Daoy (cell line): ENCODE data around the gene TMA7. TPM values are rescaled to one million over a fixed set of nuclear protein-coding genes. Genes with fewer than 3 reads are reported as not detected.

ENCODE experiments used
- DNase-seq: peaks from one replicate; pipeline ENCODE4 v3.0.0-alpha.2; 2015; ENCODE audit warnings: low read depth
- total RNA-seq: library from RNA; depleted of rRNA; stranded (reverse); fragments of >200 nt; shearing (Covaris generic); gene quantifications from 2 replicates; pipeline ENCODE4 v1.2.3, GENCODE V29; 2014

TMA7 gene
- total RNA-seq, 1 experiment from 2014 or later = 464 TPM

DNA sequence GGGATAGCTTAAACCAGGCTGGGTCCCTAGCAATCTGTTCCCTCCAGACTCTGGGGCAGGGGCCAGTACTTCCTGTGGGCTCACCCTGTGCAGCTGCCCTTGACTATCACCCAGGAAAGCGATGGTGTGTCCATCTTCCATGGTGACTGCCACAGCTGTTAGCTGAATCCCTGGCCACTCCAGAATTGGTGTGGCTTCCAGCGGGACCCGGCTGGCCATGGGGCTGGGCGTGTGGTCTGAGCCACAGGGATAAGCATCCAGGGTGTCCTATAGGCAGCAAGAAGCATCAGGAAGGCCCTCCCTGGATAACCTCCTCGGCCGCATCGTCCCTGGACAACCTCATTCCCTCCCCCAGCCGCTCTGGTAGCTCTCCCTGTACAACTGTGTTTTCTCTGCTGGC lies 17.4 kb upstream of the TMA7 start:
- no peak for DNase-seq

DNA sequence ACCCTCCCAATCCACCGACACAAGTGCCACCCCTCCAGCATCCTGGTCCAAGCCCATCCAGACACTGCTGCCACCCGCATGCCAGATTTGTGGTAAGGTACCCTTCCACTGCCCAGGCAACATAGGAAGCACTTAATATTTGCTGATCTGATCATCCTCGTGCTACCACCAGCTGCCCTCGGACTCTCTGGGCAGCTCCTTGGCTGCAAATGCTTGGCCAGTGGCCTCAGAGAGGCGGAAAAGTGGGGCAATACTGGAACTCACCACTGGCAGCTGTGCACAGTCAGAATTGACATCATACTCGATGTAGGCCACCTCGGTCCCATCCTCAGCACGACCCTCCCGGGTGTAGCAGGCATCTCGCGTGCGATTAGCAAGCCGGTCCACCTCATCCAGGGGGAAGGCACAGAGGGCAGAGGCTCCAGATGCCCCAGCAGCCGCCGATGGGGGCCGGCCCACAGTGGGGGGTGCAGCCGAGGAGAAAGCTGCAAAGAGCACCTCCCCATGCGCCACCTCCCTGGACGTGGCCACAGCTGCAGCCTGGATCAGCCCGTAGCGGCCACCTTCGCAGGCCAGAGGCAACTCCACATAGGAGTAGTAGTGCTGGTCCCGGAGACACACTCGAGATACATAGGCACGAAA lies 16.7 kb upstream of the TMA7 start:
- no peak for DNase-seq

DNA sequence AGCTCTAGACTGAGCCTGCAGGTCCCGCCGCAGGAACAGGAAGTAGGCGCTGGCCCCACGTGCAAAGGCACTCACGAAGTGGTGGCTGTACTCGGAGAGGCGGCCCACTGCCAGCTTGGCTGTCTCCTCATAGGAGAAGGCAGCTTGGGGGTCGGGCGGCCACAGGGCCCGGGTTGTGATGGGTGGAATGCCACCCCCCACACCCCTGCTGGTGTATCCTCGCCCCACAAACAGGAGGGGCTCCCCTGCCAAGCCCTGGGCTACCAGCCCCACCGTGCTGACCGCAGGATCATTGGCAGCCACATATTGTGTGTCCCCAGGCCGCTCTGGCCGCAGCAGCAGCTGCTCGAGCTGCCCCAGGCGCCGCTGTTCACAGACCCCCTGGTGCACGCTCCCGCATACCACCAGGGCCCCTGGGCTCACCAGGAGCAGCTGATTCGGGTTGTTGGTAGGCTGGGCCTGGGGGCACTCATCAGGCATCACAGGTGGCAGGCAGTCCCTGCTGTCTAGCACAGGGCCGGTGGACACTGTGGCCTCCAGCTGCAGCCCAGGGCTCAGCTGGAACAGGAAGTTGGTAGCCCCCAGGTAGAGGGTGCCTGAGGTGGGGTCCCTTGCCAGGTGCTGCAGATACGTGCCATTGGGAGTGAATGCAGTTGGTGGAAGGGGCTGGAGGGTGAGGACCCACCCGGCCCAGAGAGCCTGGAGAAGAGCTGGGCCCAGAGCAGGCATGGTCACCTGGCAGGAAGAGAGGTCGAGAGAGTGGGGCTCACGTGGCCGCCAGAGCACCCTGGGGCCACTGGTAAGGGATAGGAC lies 16.0 kb upstream of the TMA7 start:
- DNase-seq = no peak

DNA sequence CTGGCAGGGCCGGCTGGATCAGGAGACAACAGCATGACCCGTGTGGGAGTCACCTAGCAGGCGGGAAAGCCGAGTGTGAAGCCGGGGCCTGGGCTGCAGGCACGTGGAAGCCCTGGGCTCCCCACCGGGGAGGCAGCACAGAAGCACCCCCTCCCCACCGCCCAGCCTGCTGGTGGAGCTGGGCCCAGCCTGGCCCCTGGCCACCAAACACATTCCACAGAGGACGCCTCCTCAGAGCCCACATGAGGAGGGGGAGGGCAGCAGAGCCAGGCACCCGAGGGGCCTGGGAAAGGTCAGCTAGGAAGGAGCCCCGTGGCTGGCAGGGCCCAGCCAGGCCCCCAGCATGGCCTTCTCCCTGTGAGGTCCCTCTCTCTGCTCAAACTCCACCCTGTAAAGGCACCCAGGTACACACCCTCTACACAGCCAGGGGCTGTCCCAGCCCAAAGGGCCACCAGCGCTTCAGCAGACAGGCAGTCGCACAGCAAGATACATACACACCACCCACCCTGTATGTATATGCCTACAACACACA lies 14.7 kb upstream of the TMA7 start:
- DNase-seq = no peak

DNA sequence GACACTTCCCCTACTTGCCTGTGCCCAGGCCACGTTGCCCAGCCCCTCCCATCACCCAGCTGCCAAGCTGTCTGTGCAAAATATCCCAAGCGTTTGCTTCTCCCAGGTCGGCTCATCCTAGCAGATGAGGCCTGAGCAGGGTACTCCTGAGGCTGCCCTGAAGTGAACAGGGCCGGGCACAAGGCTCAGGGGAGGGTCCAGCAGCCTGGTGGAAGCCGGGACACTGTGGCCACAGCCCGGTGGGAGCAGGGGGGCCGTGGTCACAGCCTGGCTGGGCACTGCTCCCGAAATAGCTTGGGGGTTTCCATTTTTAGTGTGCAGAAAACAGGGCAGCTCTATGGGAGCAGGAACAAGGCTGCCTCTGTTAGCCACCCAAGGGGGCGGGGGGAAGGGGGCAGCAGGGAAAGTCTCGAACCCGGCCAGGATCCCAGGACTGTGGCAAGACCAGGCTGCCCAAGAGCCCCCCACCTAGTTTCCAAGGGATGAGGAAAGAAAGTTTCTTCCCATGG lies 13.6 kb upstream of the TMA7 start:
- DNase-seq = no peak

DNA sequence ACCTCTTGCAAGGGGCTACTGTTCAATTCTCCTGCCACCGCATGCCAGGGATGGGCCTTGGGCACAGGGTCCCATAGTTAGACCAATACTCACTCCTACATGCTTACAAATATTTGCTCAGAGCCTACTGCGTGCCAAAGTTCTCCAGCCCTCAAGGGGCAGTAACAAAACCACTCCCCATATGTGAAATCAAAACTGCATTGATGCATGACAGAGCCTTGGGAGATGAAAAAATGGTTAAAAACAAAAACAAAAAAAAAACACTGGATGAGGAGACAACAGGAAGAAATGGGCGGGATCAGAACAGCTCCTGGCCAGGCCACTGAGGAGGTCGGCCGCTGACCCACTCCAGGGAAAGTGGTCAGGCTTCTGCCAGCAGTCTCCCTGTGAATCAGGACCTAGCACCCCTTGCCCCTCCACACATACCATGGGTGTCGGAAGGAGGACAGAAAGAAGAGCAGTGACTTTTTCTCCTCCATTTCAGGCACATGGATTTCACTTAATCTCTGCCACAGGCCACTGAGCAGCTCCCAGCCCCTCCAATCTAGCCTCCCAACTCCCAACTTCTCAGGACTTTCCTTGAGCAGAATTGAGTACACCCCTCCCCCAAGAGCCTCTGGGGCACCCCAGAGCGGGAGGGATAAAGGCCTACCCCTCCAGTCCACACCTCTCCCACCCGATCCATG lies 13.0 kb upstream of the TMA7 start:
- DNase-seq = no peak

DNA sequence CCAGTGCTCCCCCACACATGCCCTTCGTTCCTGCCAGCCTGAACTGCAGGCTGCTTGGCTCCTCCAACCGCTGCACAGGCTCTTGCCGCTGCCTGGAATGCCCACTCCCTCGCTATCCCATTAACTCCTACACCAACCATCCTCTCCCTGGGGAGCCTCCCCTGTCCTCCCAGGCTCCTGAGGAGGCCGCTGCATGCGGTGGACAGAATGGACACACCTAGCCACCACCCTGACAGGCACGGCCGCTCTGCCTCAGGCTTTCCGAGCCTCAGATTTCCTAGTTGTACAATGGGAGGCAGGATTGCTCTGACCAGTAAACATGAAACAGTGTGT lies 12.5 kb upstream of the TMA7 start:
- DNase-seq = no peak

DNA sequence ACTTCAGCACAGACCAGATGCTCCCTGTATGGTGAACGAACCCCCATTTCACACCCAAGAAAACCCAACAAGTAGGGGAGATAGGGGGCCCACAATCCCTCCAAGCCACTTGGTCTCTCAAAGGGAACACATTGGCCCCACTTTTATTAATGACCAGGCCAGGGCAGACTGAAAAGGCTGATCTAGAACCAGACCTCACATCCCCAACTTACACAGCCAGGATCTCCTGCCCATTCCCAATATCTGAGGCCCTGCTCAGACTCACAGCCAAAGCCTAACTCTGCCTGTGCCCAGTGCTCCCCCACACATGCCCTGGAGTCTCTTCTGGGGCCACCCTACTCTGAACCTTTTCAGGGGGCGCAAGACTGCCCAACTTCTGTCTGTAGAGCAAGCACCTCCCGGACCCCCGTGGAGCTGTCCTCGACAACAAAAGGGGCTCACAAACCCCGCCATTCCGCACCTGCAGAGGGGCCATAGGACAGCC lies 11.9 kb upstream of the TMA7 start:
- no peak for DNase-seq

DNA sequence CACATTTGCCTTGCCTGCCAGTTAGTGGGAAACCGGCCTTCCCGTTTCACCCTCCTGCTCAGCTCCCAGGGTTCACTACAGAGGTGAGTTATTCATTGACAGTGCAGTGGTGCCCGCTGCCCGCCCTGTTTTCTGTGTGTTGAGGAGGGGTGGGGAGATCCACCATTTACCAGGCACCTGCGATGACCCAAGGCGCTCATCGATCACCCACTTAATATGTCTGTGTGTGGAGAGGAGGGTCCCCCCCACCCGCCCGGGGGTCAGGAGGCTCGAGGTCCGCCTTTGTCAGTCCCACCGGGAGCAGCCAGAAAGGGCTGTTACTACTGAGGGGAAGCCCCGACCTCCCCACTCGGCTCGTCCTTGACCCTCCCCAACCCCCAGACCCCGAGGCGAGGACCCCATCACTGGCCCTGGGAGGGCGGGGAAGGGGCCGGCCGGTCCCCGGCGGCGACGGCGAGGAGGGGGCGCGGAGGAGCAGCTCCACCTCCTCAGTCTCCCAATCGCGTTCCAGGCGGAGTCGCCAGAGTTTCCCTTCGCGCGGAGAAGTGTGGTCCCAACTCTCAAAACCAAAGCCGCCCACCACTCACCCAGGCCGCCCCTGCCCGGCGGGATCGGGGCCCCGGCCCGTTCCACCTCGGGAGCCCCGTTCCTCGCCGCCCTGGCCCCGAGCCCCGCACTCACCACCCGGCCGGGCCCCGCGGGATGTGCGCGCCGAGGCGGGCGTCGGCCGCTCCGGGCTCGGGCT lies 11.3 kb upstream of the TMA7 start:
- DNase-seq = peak; percentile 35

DNA sequence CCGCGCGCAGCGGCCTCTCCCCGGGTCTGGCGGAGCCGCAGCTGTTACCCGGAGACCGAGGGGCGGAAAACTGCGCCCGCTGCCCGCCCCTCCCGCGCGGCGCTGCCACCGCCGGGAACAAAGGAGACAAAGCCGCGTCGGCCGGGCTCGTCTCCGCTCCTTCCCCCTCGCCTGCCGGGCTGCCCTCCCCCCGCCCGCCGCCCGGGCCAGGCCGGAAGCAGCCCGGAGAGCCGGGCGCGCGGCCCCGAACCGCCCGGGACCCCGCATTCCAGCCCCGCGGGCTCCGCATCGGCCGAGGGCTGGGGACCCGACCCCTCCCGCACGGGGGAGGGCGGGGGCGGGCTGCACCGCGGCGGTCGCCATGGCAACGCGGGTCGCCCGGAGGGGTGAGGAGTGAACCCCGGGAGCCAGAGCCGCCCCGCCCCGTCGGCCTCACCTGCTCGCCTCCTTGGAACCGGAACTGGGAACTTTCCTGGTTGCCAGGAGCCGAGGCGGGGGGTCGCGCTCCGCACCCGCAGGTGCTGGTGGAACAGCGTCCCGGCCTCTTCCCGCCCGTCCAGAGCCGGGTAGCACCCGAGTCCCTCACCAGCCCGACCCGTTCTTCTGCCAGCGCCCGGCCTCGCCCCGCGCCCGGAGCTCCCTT lies 10.6 kb upstream of the TMA7 start:
- peak; percentile 57 for DNase-seq

DNA sequence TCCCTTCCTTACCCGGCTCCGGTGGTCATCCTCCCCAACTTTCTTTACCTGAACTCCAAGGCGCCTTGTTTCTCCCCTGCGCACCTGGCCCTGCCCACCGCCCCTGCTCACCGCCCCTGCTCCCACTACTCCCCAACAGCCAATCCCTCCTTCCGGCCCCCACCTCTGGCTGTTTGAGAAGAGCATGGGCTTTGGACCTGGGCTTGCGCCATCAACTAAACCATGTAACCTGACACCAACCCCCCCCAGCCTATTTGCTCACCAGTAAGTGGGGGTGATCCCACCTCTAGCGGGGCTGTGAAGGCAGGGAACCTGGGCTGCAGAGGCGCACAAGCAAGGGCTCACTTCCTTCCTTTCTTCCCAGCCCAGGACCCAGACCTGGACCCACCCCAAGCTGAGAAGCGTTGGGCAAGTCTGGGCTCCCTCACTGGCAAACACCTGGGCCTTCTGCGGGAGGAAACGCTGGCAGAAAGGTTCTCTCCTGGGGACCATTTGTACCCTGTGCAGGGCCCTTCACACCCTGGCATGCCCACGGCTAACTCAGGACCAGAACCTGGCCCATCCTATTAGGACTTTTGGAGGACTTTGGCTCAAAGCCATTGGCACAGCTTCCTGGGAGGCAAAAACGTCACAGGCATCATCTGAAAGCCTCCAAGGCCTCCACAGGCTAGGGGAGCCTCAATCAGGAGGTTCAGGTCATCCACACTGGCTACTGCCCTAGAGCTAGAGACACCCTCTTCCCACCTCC lies 9.9 kb upstream of the TMA7 start, which contains the start of gene PLXNB1:
PLXNB1 (minus strand) TSS at position 127 of the 748 bp plus-strand sequence. CDS start 5,475 bp downstream, outside the sequence.
- DNase-seq = peak; percentile 68

DNA sequence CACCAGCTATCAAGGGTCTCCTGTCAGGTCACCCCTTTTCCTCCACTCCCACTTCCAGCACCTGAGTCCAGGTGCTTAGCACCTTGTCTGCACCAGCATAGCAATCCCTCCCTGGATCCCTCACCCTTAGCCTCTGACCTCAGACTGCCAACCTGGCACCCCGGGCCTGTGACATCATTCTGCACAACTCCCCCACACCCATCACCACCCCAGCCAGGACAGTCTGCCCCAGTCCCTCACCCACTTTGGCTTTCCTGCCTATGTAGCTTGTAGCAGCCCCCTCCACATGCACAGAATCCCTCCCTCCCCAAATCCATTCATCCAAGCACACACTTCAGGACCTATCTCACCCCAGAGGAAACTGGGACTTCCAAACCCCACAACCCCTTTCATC lies 9.4 kb upstream of the TMA7 start:
- DNase-seq = no peak

DNA sequence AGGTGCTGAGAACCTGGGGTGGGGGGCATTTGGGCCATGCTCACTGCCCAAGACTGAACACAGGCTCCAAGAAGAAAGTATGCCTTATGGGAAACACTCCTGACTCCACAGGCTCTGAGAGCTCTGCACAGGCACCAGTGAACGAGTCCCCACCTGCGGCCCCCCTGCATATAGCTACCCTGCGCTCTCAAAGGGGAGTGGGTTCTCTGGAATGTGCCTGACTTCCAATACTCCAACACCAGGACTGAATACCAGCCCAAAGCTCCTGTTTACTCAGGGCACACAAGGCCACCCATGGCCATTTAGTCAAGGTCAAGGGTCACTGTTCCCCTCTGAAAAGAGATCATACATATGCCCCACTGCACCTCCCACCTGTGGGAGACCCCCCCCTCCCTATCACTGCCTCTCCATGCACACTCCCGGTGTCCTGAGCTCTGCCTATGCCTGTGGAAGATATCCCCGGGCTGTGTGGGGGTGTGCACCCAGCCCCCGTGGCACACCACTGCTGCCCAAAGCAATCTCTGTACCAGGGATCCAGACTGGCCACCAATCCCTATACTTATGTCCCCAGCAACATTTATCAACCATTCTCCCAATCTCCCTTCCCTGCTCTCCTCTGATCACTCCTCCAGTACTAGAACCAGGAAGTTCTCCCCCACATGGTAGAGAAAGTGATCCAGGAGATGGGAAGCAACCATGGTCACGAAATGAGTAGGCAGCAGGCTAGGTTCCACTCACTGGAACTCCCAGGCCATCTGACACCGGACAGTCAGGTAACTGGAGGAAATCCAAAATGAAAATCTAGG lies 8.6 kb upstream of the TMA7 start:
- no peak for DNase-seq

DNA sequence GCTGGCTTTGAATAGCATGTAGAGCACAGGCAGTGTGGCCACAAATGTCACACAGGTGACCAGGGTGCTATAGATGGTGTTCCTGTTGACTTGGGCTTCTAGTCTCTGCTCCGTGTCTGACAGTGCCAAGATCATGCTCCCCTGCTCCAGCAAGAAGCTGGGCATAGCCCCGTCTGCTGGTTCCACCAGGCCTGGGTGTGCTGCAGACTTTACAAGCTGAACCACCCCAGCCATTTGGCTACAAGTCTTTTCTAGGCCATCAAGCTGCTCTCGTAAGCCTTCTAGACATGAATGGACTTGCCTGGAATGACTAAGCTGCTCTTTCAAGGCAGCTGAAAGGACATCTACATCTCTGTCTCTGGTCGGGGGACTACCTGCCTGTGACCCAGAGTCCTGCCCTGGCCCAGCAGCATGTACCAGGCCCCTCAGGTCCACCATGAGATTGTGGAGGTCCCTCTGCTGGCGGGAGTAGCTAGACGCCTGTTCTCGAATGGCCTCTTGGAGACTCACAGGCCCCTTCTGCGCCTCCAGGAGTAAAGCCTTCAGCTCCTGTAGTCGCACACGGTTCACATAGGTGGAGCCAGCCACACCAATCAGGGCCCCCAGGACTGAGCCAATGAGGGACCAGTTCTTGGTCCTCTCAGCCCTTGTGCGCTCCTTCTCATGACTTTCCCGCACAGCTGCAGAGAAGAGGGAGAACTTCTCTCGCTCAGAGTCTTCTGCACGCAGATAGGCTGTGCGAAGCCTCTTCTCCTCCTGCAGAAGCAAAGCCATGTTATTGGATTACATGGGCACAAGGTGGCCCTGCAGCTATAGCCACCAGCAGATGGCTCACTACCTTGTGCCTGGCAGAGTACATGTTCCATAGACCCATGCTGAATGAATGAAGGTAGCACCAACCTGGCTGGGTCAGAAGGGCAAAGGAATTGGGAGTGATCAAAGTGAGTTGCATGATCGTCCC lies 7.4 kb upstream of the TMA7 start:
- no peak for DNase-seq

DNA sequence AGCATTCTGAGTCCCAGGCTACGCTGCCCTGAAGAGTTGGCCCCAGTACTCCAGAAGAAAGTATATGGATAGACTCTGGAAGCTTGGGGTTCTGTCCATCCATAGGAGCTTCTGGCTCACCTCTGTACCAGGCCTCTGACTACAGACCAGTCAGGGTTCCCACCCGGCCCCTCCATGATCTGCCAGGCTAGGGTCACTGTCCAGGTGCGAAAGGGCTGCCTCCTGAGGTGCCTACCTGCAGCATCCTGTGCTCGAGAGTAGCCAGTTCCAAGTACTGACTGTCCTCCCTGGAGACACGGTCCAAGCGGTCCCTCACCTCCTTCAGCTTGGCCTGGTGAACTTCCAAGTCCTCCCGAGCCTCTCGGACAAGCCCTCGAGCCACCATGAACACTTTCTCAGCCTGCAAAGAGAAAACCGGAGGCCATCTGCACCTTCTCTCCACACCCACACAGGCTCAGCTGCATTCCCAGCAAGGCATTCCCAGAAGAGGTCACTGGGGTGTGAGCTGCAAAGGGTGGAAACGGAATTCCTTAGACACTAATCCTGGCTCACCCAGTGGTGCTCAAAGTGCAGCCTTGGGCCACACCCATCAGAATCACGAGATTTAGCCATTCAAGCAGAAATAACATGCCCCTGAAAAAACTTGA lies 6.5 kb upstream of the TMA7 start:
- no peak for DNase-seq

DNA sequence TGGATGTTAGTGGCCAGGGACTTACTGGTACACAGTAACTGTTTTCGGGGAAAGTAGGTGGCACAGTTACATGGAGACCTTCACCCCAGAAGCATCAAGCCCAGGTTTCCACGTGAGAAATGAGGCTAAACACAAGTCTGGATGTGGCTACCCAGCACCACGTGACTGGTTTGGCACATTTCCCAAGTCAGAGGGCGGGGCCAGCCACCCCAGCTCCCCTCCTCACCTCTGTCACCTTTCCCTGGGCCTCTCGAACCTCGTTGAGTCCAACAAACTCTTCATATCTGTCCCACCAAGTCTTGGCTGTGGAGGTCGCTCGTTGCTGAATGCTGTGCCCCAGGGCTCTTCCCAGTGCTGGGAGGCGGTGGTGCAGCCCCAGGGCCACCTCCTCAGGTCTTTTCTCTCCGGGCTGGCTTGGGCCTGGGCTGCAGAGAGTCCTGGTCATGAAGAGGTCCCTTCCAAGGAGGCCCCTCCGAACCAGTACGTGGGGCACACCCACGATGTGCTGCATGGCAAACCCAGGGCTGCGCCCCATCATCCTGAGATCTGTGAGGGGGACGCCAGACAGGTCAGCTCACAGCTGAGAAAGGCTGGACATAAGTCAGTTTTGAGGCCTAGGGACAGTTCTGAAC lies 5.3 kb upstream of the TMA7 start:
- DNase-seq = no peak

DNA sequence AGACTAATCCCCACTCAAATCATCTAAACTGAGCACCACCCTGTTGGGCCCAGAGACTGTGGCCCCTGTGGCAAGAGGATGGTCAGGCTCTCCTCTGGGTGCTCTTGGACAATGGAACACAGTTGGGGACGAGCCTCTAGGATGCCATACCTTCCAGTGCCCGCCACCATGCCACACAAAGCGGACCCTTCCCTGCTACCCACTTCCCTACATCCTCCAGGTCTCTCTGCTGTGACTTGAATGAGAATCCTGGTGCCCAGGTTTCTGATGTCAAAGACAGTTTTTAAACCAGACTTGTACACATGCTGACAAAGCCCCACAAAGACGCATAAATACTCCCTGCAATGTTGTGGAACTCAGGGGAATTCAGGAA lies 4.8 kb upstream of the TMA7 start:
- no peak for DNase-seq
